Measurements from ENCODE around the gene FAM168B. TPM values are rescaled to one million over a fixed set of nuclear protein-coding genes. Genes with fewer than 3 reads are reported as not detected.

FAM168B gene
- total RNA-seq, 5 donors from 2014 or later (not counting 1 experiment from before 2014, with no cell fraction given), result 61.7 to 84.0 (median 73.3) TPM

Other genes with a start within 250 kb of the FAM168B start
- gene PLEKHB2, start 11.9 kb upstream of the FAM168B start, total RNA-seq, result 10 to 100 TPM; 52.5 to 61.7 (median 53.2) TPM
- under 1 TPM; 0.09 to 0.53 (median 0.13) TPM for gene POTEE, start 116.1 kb upstream of the FAM168B start, total RNA-seq